ENCODE data around the gene PHTF1. TPM values are rescaled to one million over a fixed set of nuclear protein-coding genes. Genes with fewer than 3 reads are reported as not detected.

PHTF1 gene
- polyA plus RNA-seq, 1 donor (not counting 4 experiments of a cell fraction or from before 2014, with no cell fraction given), result 6.8 TPM

- Histone ChIP-seq H2AFZ (ENCODE audit: control insufficient read depth, low read length) (no peak overlapping the region), H3K9me3 (ENCODE audit: control insufficient read depth, low read depth, low read length) (no peaks in the 10 kb centered on the region), H3K27ac (ENCODE audit: control insufficient read depth, insufficient read depth, low read length) (no peak overlapping the region), H3K79me2 (ENCODE audit: control insufficient read depth, insufficient read depth, low read length) (no peaks in the 10 kb centered on the region), H3K9ac (ENCODE audit: control insufficient read depth, extremely low read depth, insufficient read depth, low read length) (no peak overlapping the region), H3K4me3 (ENCODE audit: control insufficient read depth in 2 of 3, extremely low read depth in 1 of 3, insufficient read depth in 2 of 3, low read depth in 1 of 3, low read length in 3 of 3) (no peak overlapping the region), H4K20me1 (ENCODE audit: control insufficient read depth, extremely low read depth, insufficient read depth, low read length) (no peaks in the 10 kb centered on the region), H3K9me1 (ENCODE audit: control insufficient read depth, extremely low read depth, insufficient read depth, low read length) (no peaks in the 10 kb centered on the region), H3K4me1 (ENCODE audit: control insufficient read depth, extremely low read depth, insufficient read depth, low read length) (peaks cover 16% of the 10 kb centered on the region), H3K36me3 (ENCODE audit: control insufficient read depth in 2 of 2, extremely low read depth in 1 of 2, insufficient read depth in 2 of 2, low read length in 2 of 2) (no peaks in the 10 kb centered on the region), H3K27me3 (ENCODE audit: control insufficient read depth, extremely low read depth, insufficient read depth, low read length) (no peaks in the 10 kb centered on the region), H3K4me2 (ENCODE audit: control insufficient read depth, extremely low read depth, insufficient read depth, low read depth, low read length) (no peak overlapping the region)
- TF ChIP-seq CTCF (optimal IDR thresholded peaks at IDR 0.05 in 1 of 3, IDR thresholded peaks at IDR 0.05 in 1 of 3, conservative IDR thresholded peaks at IDR 0.05 in 1 of 3; ENCODE audit: extremely low read depth in 1 of 3, insufficient read depth in 2 of 3, low read length in 3 of 3) (no peak), EZH2 (IDR thresholded peaks at IDR 0.05; ENCODE audit: low read length) (no peak)
- dilution Hi-C loops (cut with MboI; ENCODE audit: extremely low pct_ligation_motif_present, low sequenced_read_pairs), result no loop called here
- FAIRE-seq (no peak), DNase-seq (ENCODE audit: low read depth, low spot score) (no peak)
Measured at GRCh38 chr1:113666126-113666525, 93.2 kb downstream of the PHTF1 start.

- Histone ChIP-seq H3K4me1 (ENCODE audit: control insufficient read depth, extremely low read depth, insufficient read depth, low read length) (peaks cover 16% of the 10 kb centered on the region), H3K27ac (ENCODE audit: control insufficient read depth, insufficient read depth, low read length) (no peak overlapping the region), H2AFZ (ENCODE audit: control insufficient read depth, low read length) (no peak overlapping the region), H3K36me3 (ENCODE audit: control insufficient read depth in 2 of 2, extremely low read depth in 1 of 2, insufficient read depth in 2 of 2, low read length in 2 of 2) (no peaks in the 10 kb centered on the region), H3K9me3 (ENCODE audit: control insufficient read depth, low read depth, low read length) (no peaks in the 10 kb centered on the region), H3K9ac (ENCODE audit: control insufficient read depth, extremely low read depth, insufficient read depth, low read length) (no peak overlapping the region), H3K27me3 (ENCODE audit: control insufficient read depth, extremely low read depth, insufficient read depth, low read length) (no peaks in the 10 kb centered on the region), H4K20me1 (ENCODE audit: control insufficient read depth, extremely low read depth, insufficient read depth, low read length) (no peaks in the 10 kb centered on the region), H3K4me3 (ENCODE audit: control insufficient read depth in 2 of 3, extremely low read depth in 1 of 3, insufficient read depth in 2 of 3, low read depth in 1 of 3, low read length in 3 of 3) (no peak overlapping the region), H3K9me1 (ENCODE audit: control insufficient read depth, extremely low read depth, insufficient read depth, low read length) (no peaks in the 10 kb centered on the region), H3K79me2 (ENCODE audit: control insufficient read depth, insufficient read depth, low read length) (no peaks in the 10 kb centered on the region), H3K4me2 (ENCODE audit: control insufficient read depth, extremely low read depth, insufficient read depth, low read depth, low read length) (no peak overlapping the region)
- DNase-seq (ENCODE audit: low read depth, low spot score), result no peak
- FAIRE-seq, result no peak
- TF ChIP-seq CTCF (optimal IDR thresholded peaks at IDR 0.05 in 1 of 3, IDR thresholded peaks at IDR 0.05 in 1 of 3, conservative IDR thresholded peaks at IDR 0.05 in 1 of 3; ENCODE audit: extremely low read depth in 1 of 3, insufficient read depth in 2 of 3, low read length in 3 of 3), result no peak
- TF ChIP-seq EZH2 (IDR thresholded peaks at IDR 0.05; ENCODE audit: low read length), result no peak
- dilution Hi-C loops (cut with MboI; ENCODE audit: extremely low pct_ligation_motif_present, low sequenced_read_pairs), result no loop called here
Measured at GRCh38 chr1:113665071-113665470, 94.2 kb downstream of the PHTF1 start.

Measured in keratinocyte (primary cell).